Adrenal gland (tissue), 12 donors: Measurements from ENCODE around the gene CRIP3. TPM values are rescaled to one million over a fixed set of nuclear protein-coding genes. Genes with fewer than 3 reads are reported as not detected.
"Not testable (repeated sequence)": the region's sequence is repeated elsewhere in the genome, so short reads cannot be mapped to it uniquely, and the experiment has no call there.

Experiments
- DNase-seq, 7 donors: peaks; one replicate each; pipeline ENCODE4 v3.0.0-alpha.2; 2019 to 2020
- H3K27ac ChIP-seq, 5 donors: fragments of 200-600 bp; sonication (generic) in 4 of 5; 1 replicate in 3 of 5; 2 replicates in 2 of 5; pipeline versions ENCODE4 v1.5.1 to v1.8.0; 2016 to 2020; ENCODE audit warnings: mild to moderate bottlenecking in 1 of 5
- H3K27me3 ChIP-seq: fragments of 200-600 bp; 2 replicates; pipeline ENCODE4 v1.8.0; 2021
- H3K36me3 ChIP-seq, 2 donors: fragments of 200-600 bp; replicated peaks in 1 of 2; 1 replicate in 1 of 2; 2 replicates in 1 of 2; pipeline versions ENCODE4 v1.5.1 to v1.8.0; 2018 to 2022
- H3K4me1 ChIP-seq, 2 donors: fragments of 200-600 bp; replicated peaks in 1 of 2; 1 replicate in 1 of 2; 2 replicates in 1 of 2; pipeline versions ENCODE4 v1.5.1 to v1.8.0; 2018 to 2021
- H3K4me3 ChIP-seq, 4 donors: fragments of 200-600 bp; sonication (generic) in 3 of 4; one replicate each; pipeline ENCODE4 v1.5.1; 2016 to 2018
- H3K9me3 ChIP-seq, 3 donors: fragments of 200-600 bp; sonication (generic) in 1 of 3; replicated peaks in 1 of 3; 1 replicate in 2 of 3; 2 replicates in 1 of 3; pipeline versions ENCODE4 v1.5.1 to v1.8.0; 2016 to 2021
- POLR2A ChIP-seq, 2 donors: fragments of 450-650 bp; IDR thresholded peaks; one replicate each; pipeline ENCODE4 v1.6.1; 2017; ENCODE audit warnings: antibody characterized with exemption in 2 of 2, mild to moderate bottlenecking in 2 of 2, moderate library complexity in 1 of 2
- WGBS, 4 donors: extraction: QIAGEN DNeasy Blood & Tissue Kit in 2 of 4; methylation state at CpG; one replicate each; pipeline versions ENCODE4 v1.1.5 to v1.1.7; 2013 to 2017; 5-methylcytosine and 5-hydroxymethylcytosine counted together
- intact Hi-C, 2 donors: fragments of 100-400 bp; cut with DNase I; formaldehyde crosslinking; loops; one replicate each; pipeline versions ENCODE4 v1.14.1 to v1.15.0; 2022 to 2023
- polyA plus RNA-seq, 3 donors: library from polyadenylated mRNA; stranded (reverse); fragments of 200-250 nt in 2 of 3; fragments of 350-450 nt in 1 of 3; fragmentation: Illumina TruSeq in 1 of 3; extraction: RNeasy Lipid Tissue Mini Kit (QIAGEN cat#74804) in 1 of 3; gene quantifications; one replicate each; pipeline ENCODE4 v1.2.3, GENCODE V29; 2013 to 2014
- total RNA-seq, 9 donors: library from RNA; depleted of rRNA in 4 of 9; stranded (reverse); fragments of >200 nt in 4 of 9; fragments of 120-200 nt in 1 of 9; fragmentation: NEBNext Ultra II Directional in 1 of 9; extraction: Animal tissue kit (Norgen Biotek cat#: 25700) in 1 of 9; gene quantifications; one replicate each; pipeline versions ENCODE4 v1.1.0 to v1.2.4, GENCODE V29; 2013 to 2023
- TF ChIP-seq, protein P1 (sequence below), 6 experiments: fragments of 450-650 bp in 4 of 6; fragments of 200-600 bp in 2 of 6; sonication (generic) in 1 of 6; IDR thresholded peaks; 1 replicate in 5 of 6; 2 replicates in 1 of 6; pipeline versions ENCODE4 v1.5.1 to v1.8.0; 2016 to 2021; ENCODE audit warnings: antibody characterized with exemption in 6 of 6, mild to moderate bottlenecking in 2 of 6, moderate library complexity in 1 of 6
- donor health status: healthy with polysubstance abuse.
- donor health status: Bipolar disorder and iron deficiency.
- donor health status: DM: yes; HTN: yes; CAD: no.
- donor health status: DM: no; HTN: no; CAD: no.
- donor health status: DM: no; HTN: no; CAD: no.
- donor health status: DM: yes; HTN: yes; CAD: no.

CRIP3 gene
- total and polyA plus RNA-seq, 12 donors, result 0.44 to 8.9 (median 1.5) TPM; not detected in 6

DNA sequence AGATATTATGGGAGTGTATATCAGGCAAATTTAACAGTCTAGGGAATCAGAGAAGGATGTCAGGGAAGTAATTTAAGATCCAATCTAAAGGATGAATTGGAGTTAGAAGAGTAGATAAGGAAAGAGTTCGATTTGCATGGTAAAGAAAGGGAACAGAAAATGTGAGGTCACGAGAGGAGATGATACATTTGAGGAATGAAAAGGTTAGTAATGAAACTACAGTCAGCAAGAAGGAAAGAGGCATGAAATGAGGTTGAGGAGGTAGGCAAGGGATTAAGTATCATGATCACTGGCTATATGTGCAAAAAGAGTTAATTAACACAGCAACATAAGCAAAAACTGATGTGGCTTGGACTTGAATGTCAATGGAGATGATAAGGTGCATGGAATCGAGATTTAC, 38.4 kb upstream of the CRIP3 start:
- Histone ChIP-seq H3K36me3 (peaks cover 0 to 55% of the 10 kb centered on the region in 2 donors), H3K27me3 (no peaks in the 10 kb centered on the region), H3K4me3 (no peak overlapping the region), H3K9me3 (no peaks in the 10 kb centered on the region), H3K27ac (no peak overlapping the region), H3K4me1 (no peaks in the 10 kb centered on the region)
- DNase-seq, result no peak
- 74 to 77% (median 76%) methylated on average over 3 of the region's 3 CpGs for WGBS, 4 donors
- TF ChIP-seq POLR2A (IDR thresholded peaks at IDR 0.05), result no peak
- TF ChIP-seq, protein P1, sequence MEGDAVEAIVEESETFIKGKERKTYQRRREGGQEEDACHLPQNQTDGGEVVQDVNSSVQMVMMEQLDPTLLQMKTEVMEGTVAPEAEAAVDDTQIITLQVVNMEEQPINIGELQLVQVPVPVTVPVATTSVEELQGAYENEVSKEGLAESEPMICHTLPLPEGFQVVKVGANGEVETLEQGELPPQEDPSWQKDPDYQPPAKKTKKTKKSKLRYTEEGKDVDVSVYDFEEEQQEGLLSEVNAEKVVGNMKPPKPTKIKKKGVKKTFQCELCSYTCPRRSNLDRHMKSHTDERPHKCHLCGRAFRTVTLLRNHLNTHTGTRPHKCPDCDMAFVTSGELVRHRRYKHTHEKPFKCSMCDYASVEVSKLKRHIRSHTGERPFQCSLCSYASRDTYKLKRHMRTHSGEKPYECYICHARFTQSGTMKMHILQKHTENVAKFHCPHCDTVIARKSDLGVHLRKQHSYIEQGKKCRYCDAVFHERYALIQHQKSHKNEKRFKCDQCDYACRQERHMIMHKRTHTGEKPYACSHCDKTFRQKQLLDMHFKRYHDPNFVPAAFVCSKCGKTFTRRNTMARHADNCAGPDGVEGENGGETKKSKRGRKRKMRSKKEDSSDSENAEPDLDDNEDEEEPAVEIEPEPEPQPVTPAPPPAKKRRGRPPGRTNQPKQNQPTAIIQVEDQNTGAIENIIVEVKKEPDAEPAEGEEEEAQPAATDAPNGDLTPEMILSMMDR (IDR thresholded peaks at IDR 0.05), result no peak
- intact Hi-C loops, result no loop called here

DNA sequence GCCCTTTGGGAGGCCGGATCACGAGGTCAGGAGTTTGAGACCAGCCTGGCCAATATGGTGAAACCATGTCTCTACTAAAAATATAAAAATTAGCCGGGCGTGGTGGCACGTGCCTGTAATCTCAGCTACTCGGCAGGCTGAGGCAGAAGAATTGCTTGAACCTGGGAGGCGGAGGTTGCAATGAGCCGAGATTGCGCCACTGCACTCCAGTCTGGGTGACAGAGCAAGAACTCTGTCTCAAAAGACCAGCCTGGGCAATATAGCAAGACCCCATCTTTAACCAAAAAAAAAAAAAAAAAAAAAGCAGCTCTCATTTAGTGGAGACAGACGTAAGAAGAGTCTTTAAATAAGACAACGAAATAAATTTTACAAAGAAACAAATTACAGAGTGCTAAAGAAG, 37.6 kb upstream of the CRIP3 start:
- H3K36me3 ChIP-seq, result peaks cover 0 to 62% of the 10 kb centered on the region in 2 donors
- H3K27ac ChIP-seq, intact Hi-C loops, DNase-seq, H3K9me3 ChIP-seq, H3K4me1 ChIP-seq, H3K27me3 ChIP-seq, H3K4me3 ChIP-seq: not testable (repeated sequence)
- WGBS, 4 donors, result 91 to 97% (median 97%) methylated on average over 11 of the region's 11 CpGs

DNA sequence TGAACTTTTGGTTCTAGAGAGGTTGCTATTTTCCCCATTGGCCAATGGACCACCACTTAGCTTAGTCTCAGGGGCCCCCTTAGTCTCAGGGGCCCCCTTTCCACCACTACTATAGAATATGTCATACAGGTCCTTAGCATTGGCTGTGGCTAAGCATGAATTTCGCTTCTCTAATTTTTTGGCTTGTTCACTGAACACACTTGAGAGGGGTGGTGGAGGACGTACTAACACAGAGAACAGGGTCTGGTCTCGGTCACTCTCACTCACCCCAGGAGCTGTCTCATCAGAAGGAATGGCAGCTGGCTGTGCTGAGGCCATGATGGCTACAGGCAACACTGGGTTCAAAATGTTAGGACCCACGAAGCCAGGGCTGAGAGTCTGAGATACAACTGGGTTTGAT, 30.5 kb upstream of the CRIP3 start:
- 92 to 98% (median 95%) methylated on average over 3 to 4 of the region's 4 CpGs for WGBS, 4 donors
- DNase-seq, result no peak
- H3K36me3 ChIP-seq, result peaks cover 0 to 57% of the 10 kb centered on the region in 2 donors
- intact Hi-C loops, result loop anchor here in 1 of 2 donors (5.0 kb wide), 1 partner anchor 72 kb away; no protein-coding TSS in a partner anchor
- no peaks in the 10 kb centered on the region for H3K9me3 ChIP-seq
- H3K4me1 ChIP-seq, result no peaks in the 10 kb centered on the region
- H3K27ac ChIP-seq, result no peak overlapping the region
- H3K27me3 ChIP-seq, result no peaks in the 10 kb centered on the region
- no peak overlapping the region for H3K4me3 ChIP-seq
- TF ChIP-seq, protein P1 (IDR thresholded peaks at IDR 0.05), result no peak
- TF ChIP-seq POLR2A (IDR thresholded peaks at IDR 0.05), result no peak

DNA sequence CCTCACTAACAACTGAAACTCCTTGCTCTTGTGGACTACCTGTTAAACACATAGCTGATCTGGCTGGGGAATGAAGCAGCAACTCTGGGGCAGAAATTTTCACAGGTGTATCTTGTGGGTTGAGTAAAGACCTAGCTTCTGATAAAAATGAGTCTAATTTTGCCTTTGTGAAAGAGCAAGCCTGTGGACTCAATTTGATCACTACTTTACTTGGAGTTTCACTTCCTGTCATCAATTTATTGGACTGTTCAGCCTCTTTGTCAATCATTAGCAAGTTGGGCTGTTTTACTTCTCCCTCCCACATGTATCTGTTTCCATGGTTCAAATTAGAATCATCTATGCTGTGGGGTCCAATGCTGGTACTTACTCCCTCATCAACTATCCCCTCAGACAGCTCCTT, 29.6 kb upstream of the CRIP3 start:
- Histone ChIP-seq H3K9me3 (no peaks in the 10 kb centered on the region), H3K36me3 (peaks cover 0 to 55% of the 10 kb centered on the region in 2 donors), H3K27ac (no peak overlapping the region), H3K4me3 (no peak overlapping the region), H3K4me1 (no peaks in the 10 kb centered on the region), H3K27me3 (no peaks in the 10 kb centered on the region)
- intact Hi-C loops, result loop anchor here in 1 of 2 donors (5.0 kb wide), 1 partner anchor 71 kb away; no protein-coding TSS in a partner anchor
- TF ChIP-seq, protein P1 (IDR thresholded peaks at IDR 0.05), result no peak
- TF ChIP-seq POLR2A (IDR thresholded peaks at IDR 0.05), result no peak
- no peak for DNase-seq

DNA sequence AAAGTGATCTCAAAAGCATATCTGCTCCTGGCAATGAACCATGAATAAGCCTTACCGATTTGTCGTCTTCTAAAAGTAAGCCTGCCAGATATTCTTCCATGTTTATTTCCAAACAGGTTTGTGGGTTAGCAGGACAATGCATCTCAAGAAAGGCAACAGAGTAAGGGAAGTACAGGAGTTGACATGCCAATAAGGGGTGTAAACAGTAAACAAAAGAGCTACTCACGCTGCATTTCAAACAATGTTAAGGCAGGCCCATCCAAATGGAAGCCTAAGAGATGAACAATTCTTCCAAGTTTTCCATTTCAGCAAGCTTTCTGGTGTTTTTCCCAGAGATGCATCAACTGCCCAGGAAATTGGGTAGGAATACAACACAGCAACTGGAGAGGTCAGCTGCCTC, 27.8 kb upstream of the CRIP3 start:
- WGBS, 4 donors, result 81 to 88% (median 86%) methylated on average over 3 of the region's 3 CpGs
- H3K4me3 ChIP-seq, result no peak overlapping the region
- no peaks in the 10 kb centered on the region for H3K4me1 ChIP-seq
- H3K36me3 ChIP-seq, result peaks cover 0 to 37% of the 10 kb centered on the region in 2 donors
- no peaks in the 10 kb centered on the region for H3K9me3 ChIP-seq
- H3K27me3 ChIP-seq, result no peaks in the 10 kb centered on the region
- intact Hi-C loops, result loop anchor here in 1 of 2 donors (5.0 kb wide), 1 partner anchor 69 kb away; no protein-coding TSS in a partner anchor
- no peak for TF ChIP-seq POLR2A (IDR thresholded peaks at IDR 0.05)
- TF ChIP-seq, protein P1 (IDR thresholded peaks at IDR 0.05), result no peak
- DNase-seq, result no peak
- no peak overlapping the region for H3K27ac ChIP-seq
